Pancreas (tissue), 10 donors: Measurements from ENCODE around the gene ATXN1. TPM values are rescaled to one million over a fixed set of nuclear protein-coding genes. Genes with fewer than 3 reads are reported as not detected.
A peak's percentile ranks its signal among the peaks of the same experiment; 100 is the strongest.

Experiments used
- ATAC-seq, 4 donors: fragments of 200-7000 bp; cut with Tn5 transposase; one replicate each; pipeline versions ENCODE4 v1.8.0 to v1.9.1; 2020; ENCODE audit warnings: mild to moderate bottlenecking in 4 of 4, moderate library complexity in 4 of 4
- DNase-seq, 6 donors: peaks; one replicate each; pipeline ENCODE4 v3.0.0-alpha.2; 2020
- FAIRE-seq: peaks from 2 replicates; lab custom pipeline; 2012; peaks lifted over from hg19 to GRCh38; lab: Jason Lieb, UNC
- H3K27ac ChIP-seq, 4 donors: fragments of 200-600 bp; sonication (generic); 1 replicate in 3 of 4; 2 replicates in 1 of 4; pipeline versions ENCODE4 v1.5.0 to v1.8.0; 2020
- H3K27me3 ChIP-seq, 4 donors: fragments of 200-600 bp; one replicate each; pipeline ENCODE4 v1.8.0; 2021
- H3K36me3 ChIP-seq, 3 donors: fragments of 200-600 bp; sonication (generic) in 1 of 3; one replicate each; pipeline versions ENCODE4 v1.5.0 to v1.8.0; 2020 to 2021
- H3K4me1 ChIP-seq, 3 donors: fragments of 200-600 bp; one replicate each; pipeline ENCODE4 v1.8.0; 2021
- H3K4me3 ChIP-seq, 4 donors: fragments of 200-600 bp; sonication (generic) in 2 of 4; one replicate each; pipeline versions ENCODE4 v1.5.0 to v1.8.0; 2020 to 2021
- H3K9me3 ChIP-seq, 4 donors: fragments of 200-600 bp; one replicate each; pipeline ENCODE4 v1.8.0; 2021
- CTCF ChIP-seq, 4 donors: fragments of 200-600 bp; sonication (generic) in 3 of 4; IDR thresholded peaks; one replicate each; pipeline versions ENCODE4 v1.5.0 to v1.8.0; 2021; ENCODE audit warnings: antibody characterized with exemption in 4 of 4
- WGBS, 2 donors: extraction: QIAGEN DNeasy Blood & Tissue Kit; methylation state at CpG; one replicate each; pipeline ENCODE4 v1.1.7; 2013; 5-methylcytosine and 5-hydroxymethylcytosine counted together
- intact Hi-C, 3 donors: fragments of 100-400 bp; cut with DNase I; formaldehyde crosslinking; loops; one replicate each; pipeline versions ENCODE4 v1.11.1 to v1.14.2; 2022
- polyA plus RNA-seq, 2 donors: library from polyadenylated mRNA; stranded (reverse); fragments of 200-250 nt; gene quantifications; one replicate each; pipeline ENCODE4 v1.2.3, GENCODE V29; 2013
- total RNA-seq, 6 donors: library from RNA; stranded (reverse); fragmentation: NEBNext Ultra II Directional in 4 of 6; extraction: Animal tissue kit (Norgen Biotek cat#: 25700) in 4 of 6; gene quantifications; one replicate each; pipeline versions ENCODE4 v1.2.1 to v1.2.4, GENCODE V29; 2021 to 2023
- donor health status: healthy with polysubstance abuse.
- donor health status: DM: no; HTN: no; CAD: no; lungs with moderate emphysema.
- donor health status: DM: no; HTN: no; CAD: no.
- donor health status: control.
- donor health status: control.
- donor health status: Bipolar disorder and iron deficiency.
- donor health status: DM: yes; HTN: yes; CAD: no.
- donor health status: DM: no; HTN: no; CAD: no.
- donor health status: DM: no; HTN: no; CAD: no.
- donor health status: DM: yes; HTN: yes; CAD: no.

The ATXN1 gene
- total and polyA plus RNA-seq, 8 donors = 4.9 to 38.6 (median 20.5) TPM

DNA sequence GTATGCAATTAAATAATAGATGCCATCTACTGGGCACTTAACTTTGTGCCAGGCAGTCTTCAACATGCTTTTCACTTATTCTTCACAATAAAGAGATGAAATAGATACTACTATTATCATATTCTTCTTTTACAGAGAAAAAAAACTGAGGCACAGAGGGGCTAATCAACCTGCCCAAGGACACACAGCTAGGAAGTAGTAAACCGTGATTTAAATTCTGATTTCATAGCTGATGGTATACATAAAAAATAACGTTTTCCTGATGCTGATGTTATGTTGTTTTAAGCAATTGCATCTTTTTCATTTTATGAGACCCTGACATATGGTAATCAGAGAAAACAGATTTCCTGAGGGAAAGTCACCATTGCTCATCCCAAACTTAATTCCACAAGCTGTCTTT lies 45.1 kb upstream of the ATXN1 start:
- DNase-seq = no peak
- TF ChIP-seq CTCF (IDR thresholded peaks at IDR 0.05) = no peak
- Histone ChIP-seq H3K27ac (no peak overlapping the region), H3K4me3 (no peak overlapping the region), H3K27me3 (no peaks in the 10 kb centered on the region), H3K36me3 (no peaks in the 10 kb centered on the region), H3K9me3 (peaks cover 0 to 4% (median 0%) of the 10 kb centered on the region in 4 donors), H3K4me1 (no peaks in the 10 kb centered on the region)
- no peak for FAIRE-seq
- intact Hi-C loops = no loop called here
- no peak for ATAC-seq
- WGBS, 2 donors = 64 to 69% methylated on average over 2 of the region's 2 CpGs

GRCh38 chr6:16805243-16805950 lies 44.1 kb upstream of the ATXN1 start:
- Histone ChIP-seq H3K4me1 (no peaks in the 10 kb centered on the region), H3K4me3 (no peak overlapping the region), H3K36me3 (no peaks in the 10 kb centered on the region), H3K9me3 (peaks cover 0 to 4% (median 0%) of the 10 kb centered on the region in 4 donors), H3K27ac (peak overlapping the region in 1 of 4 donors; percentile 14), H3K27me3 (no peaks in the 10 kb centered on the region)
- TF ChIP-seq CTCF (IDR thresholded peaks at IDR 0.05) = no peak
- intact Hi-C loops = no loop called here
- ATAC-seq (peak in 3 of 4 donors; percentile 43 to 70 (median 47)), DNase-seq (no peak), FAIRE-seq (no peak)
- 43 to 45% methylated on average over 5 of the region's 5 CpGs for WGBS, 2 donors

DNA sequence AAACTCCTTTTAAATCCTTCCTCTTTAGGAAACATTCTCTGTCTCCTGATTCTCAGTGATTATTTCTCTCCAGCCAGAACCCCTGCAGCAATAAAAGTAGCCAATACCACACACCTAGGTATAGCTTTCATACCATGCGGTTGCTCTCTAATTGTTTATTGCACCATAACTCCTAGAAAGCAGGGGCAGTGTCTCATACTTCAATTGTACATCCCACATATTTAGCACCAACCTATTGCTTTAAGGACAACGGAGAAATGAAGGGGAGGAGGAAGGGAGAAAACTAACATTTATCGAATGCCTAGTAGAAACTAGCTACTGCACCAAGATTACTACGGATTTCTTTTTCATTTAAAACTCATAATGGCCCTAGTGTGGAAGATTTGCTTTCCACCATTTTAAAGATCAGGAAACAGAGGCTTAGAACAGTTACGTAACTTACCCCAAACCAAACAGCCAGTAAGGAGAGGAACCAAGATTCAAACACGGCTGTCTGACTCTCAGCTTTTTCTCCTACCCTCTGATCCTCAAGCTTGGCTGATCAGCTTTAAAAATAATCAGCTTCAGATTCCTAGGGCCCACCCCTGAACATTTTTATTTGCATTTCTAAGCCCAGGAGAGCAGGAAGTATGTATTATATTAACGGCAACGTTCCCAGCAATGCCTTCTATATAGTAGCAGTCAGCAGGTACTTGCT lies 43.4 kb upstream of the ATXN1 start:
- ATAC-seq (no peak), FAIRE-seq (no peak)

DNA sequence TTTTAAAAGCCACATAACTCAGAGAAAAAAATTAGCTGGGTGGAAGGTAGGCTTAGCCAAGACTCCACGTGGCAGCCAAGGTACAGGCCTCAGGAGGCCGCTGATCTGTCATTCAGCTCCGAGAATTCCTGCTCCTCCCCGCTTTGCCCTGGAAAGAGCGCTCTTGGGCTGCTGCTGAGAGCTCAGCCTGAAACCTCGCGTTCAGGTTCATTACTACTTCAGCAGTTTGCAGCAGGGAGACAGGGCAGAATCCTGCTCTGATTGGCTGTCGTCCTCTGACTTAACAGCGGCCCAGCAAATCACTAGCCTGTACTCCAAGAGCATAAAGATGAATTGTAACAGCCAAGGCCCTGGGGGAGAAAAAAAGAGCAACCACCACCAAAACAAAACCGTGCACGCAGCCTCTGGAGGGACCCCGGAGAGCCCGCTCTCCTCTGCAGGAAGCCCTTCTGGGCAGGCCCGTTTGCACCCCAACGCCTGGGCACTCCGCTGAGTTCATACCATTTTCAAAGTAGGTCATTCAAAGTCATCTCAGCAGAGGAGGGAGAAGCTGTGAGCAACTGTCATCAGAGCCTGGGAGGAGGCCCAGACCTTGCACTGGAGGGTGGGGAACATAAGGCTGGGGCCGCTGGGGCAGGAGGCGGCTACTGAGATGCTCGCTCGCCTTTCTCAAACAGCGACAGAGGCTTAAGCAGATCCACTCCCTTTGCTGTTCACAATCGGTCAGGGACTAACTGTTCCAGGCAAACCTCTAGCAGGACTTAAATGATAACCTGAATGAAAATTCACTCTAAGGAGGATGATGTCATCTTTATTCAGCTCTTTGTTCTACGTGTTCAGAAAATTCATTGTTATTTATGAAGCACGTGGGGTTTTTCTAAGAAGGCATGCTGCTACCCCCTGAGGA lies 42.3 kb upstream of the ATXN1 start:
- Histone ChIP-seq H3K9me3 (no peaks in the 10 kb centered on the region), H3K27me3 (no peaks in the 10 kb centered on the region), H3K4me3 (no peak overlapping the region), H3K36me3 (no peaks in the 10 kb centered on the region), H3K27ac (no peak overlapping the region), H3K4me1 (no peaks in the 10 kb centered on the region)
- ATAC-seq (peak in 3 of 4 donors; percentile 63 to 71 (median 65)), DNase-seq (no peak), FAIRE-seq (no peak)
- WGBS, 2 donors = 75 to 77% methylated on average over 24 of the region's 24 CpGs
- intact Hi-C loops = no loop called here
- no peak for TF ChIP-seq CTCF (IDR thresholded peaks at IDR 0.05)

More for the DNA sequence above, 43.4 kb upstream of the ATXN1 start:
- no peaks in the 10 kb centered on the region for H3K36me3 ChIP-seq
- WGBS, 2 donors = 68 to 76% methylated on average over 8 of the region's 8 CpGs
- no peaks in the 10 kb centered on the region for H3K9me3 ChIP-seq
- intact Hi-C loops = no loop called here
- TF ChIP-seq CTCF (IDR thresholded peaks at IDR 0.05) = no peak
- H3K27ac ChIP-seq = peak overlapping the region in 1 of 4 donors; percentile 14
- DNase-seq = no peak
- H3K4me3 ChIP-seq = no peak overlapping the region
- no peaks in the 10 kb centered on the region for H3K4me1 ChIP-seq
- H3K27me3 ChIP-seq = no peaks in the 10 kb centered on the region
